HCT116 (cell line): ENCODE measurements around the gene CADPS. TPM values are rescaled to one million over a fixed set of nuclear protein-coding genes. Genes with fewer than 3 reads are reported as not detected.

Source experiments
- ATAC-seq: fragments of 200-7000 bp; cut with Tn5 transposase; 2 replicates; pipeline ENCODE4 v1.9.1; 2020; ENCODE audit warnings: mild to moderate bottlenecking, moderate library complexity
- BruUV-seq: library from RNA; stranded (reverse); fragments of 400-500 nt; replicated peaks from 2 replicates; lab custom pipeline; 2021; lab: Mats Ljungman, UMichigan
- CTCF ChIA-PET: fragments of 300-600 bp; sonication (Branson Sonifier 250); formaldehyde crosslinking; loops from one replicate; lab custom pipeline; 2021; ENCODE audit warnings: antibody characterized with exemption; lab: Charles Lee
- POLR2A ChIA-PET: fragments of 300-600, 350-600 bp; sonication (Branson Sonifier 250); formaldehyde crosslinking; loops from one replicate; lab custom pipeline; 2021; ENCODE audit warnings: antibody characterized with exemption; lab: Charles Lee
- RAD21 ChIA-PET, 2 experiments: fragments of 300-600 bp; sonication (Branson Sonifier 250); formaldehyde crosslinking; loops; one replicate each; lab custom pipeline; 2023; ENCODE audit warnings: low total read pairs in 2 of 2; ENCODE audit not compliant: uncharacterized antibody in 2 of 2, unreplicated experiment in 2 of 2, low non-redundant PET in 1 of 2; lab: Charles Lee
- DNase-seq: peaks from one replicate; pipeline ENCODE4 v3.0.0-alpha.2; 2010; ENCODE audit warnings: low read depth, low spot score
- H2AFZ ChIP-seq: fragments of 200-600 bp; shearing (Covaris generic), sonication (generic); 2 replicates; pipeline ENCODE4 v1.6.1; 2017; ENCODE audit warnings: low read depth, mixed run types, mixed read lengths, antibody characterized with exemption, low read length; ENCODE audit not compliant: poor library complexity, severe bottlenecking
- H3K27ac ChIP-seq: 2 replicates; pipeline ENCODE4 v1.5.1; 2012; ENCODE audit warnings: low read depth, low read length
- H3K27me3 ChIP-seq: fragments of 200-600 bp; sonication (generic); 2 replicates; pipeline ENCODE4 v1.6.1; 2016; ENCODE audit warnings: mixed run types, low read length, mixed read lengths; ENCODE audit not compliant: insufficient read depth
- H3K36me3 ChIP-seq, 2 experiments: fragments of 200-500 bp in 1 of 2; fragments of 200-600 bp in 1 of 2; sonication (Bioruptor generic) in 1 of 2; sonication (generic) in 1 of 2; 2 replicates each; pipeline versions ENCODE4 v1.5.1 to v1.6.1; 2014 to 2016; ENCODE audit warnings: low read length in 2 of 2, inconsistent platforms in 1 of 2, mixed read lengths in 1 of 2, mixed run types in 1 of 2; ENCODE audit not compliant: insufficient read depth in 2 of 2, control insufficient read depth in 1 of 2
- H3K4me1 ChIP-seq, 2 experiments: fragments of 200-600 bp in 1 of 2; sonication (generic) in 1 of 2; 2 replicates each; pipeline versions ENCODE4 v1.5.1 to v1.6.1; 2012 to 2017; ENCODE audit warnings: low read length in 2 of 2, inconsistent platforms in 1 of 2, mild to moderate bottlenecking in 1 of 2, mixed read lengths in 1 of 2, mixed run types in 1 of 2, moderate library complexity in 1 of 2; ENCODE audit not compliant: insufficient read depth in 2 of 2, control insufficient read depth in 1 of 2
- H3K4me2 ChIP-seq: fragments of 200-600 bp; sonication (generic); 2 replicates; pipeline ENCODE4 v1.6.1; 2017; ENCODE audit warnings: mixed run types, low read length, mixed read lengths
- H3K4me3 ChIP-seq, 2 experiments: fragments of 200-600 bp in 1 of 2; sonication (generic) in 1 of 2; replicated peaks in 1 of 2; 2 replicates each; pipeline ENCODE4 v1.5.1; 2011 to 2016; ENCODE audit warnings: low read length in 2 of 2, control low read depth in 1 of 2, low read depth in 1 of 2, mild to moderate bottlenecking in 1 of 2, mixed read lengths in 1 of 2, mixed run types in 1 of 2
- H3K79me2 ChIP-seq: fragments of 200-600 bp; sonication (generic); 2 replicates; pipeline ENCODE4 v1.6.1; 2017; ENCODE audit warnings: mild to moderate bottlenecking, mixed run types, low read length, moderate library complexity, mixed read lengths; ENCODE audit not compliant: insufficient read depth
- H3K9ac ChIP-seq: fragments of 200-600 bp; sonication (generic); 2 replicates; pipeline ENCODE4 v1.6.1; 2016; ENCODE audit warnings: low read length, mixed read lengths
- H3K9me2 ChIP-seq: fragments of 200-600 bp; sonication (generic), shearing (Covaris generic); 2 replicates; pipeline ENCODE4 v1.6.1; 2017; ENCODE audit warnings: mixed run types, mild to moderate bottlenecking, moderate library complexity; ENCODE audit not compliant: insufficient read depth
- H3K9me3 ChIP-seq, 2 experiments: fragments of 200-500 bp in 1 of 2; fragments of 200-600 bp in 1 of 2; sonication (Bioruptor generic) in 1 of 2; sonication (generic) in 1 of 2; 2 replicates each; pipeline ENCODE4 v1.6.1; 2014 to 2017; ENCODE audit warnings: low read length in 2 of 2, mixed read lengths in 2 of 2, inconsistent platforms in 1 of 2, low read depth in 1 of 2, mild to moderate bottlenecking in 1 of 2, mixed run types in 1 of 2, moderate library complexity in 1 of 2; ENCODE audit not compliant: control insufficient read depth in 1 of 2, insufficient read depth in 1 of 2
- H4K20me1 ChIP-seq: fragments of 200-600 bp; sonication (generic), shearing (Covaris generic); 2 replicates; pipeline ENCODE4 v1.6.1; 2017; ENCODE audit warnings: mixed run types, mild to moderate bottlenecking, moderate library complexity; ENCODE audit not compliant: insufficient read depth
- ATF3 ChIP-seq: IDR thresholded peaks from 2 replicates; pipeline ENCODE4 v1.6.1; 2012
- CBX3 ChIP-seq: IDR thresholded peaks from 2 replicates; pipeline ENCODE4 v1.6.1; 2012; ENCODE audit warnings: low read depth
- CEBPB ChIP-seq: IDR thresholded peaks from 2 replicates; pipeline ENCODE4 v1.6.1; 2012; ENCODE audit warnings: low read depth
- CTCF ChIP-seq, 3 experiments: fragments of 200-600 bp in 1 of 3; sonication (generic) in 1 of 3; IDR thresholded peaks in 2 of 3; conservative IDR thresholded peaks in 1 of 3; 2 replicates each; pipeline ENCODE4 v1.5.1; 2012 to 2017; ENCODE audit warnings: low read depth in 2 of 3, low read length in 2 of 3, antibody characterized with exemption in 1 of 3, borderline replicate concordance in 1 of 3, control low read depth in 1 of 3, mild to moderate bottlenecking in 1 of 3, mixed read lengths in 1 of 3, mixed run types in 1 of 3, moderate library complexity in 1 of 3; ENCODE audit not compliant: insufficient read depth in 1 of 3
- EGR1 ChIP-seq: IDR thresholded peaks from 2 replicates; pipeline ENCODE4 v1.6.1; 2012; ENCODE audit warnings: low read depth
- ELF1 ChIP-seq: IDR thresholded peaks from 2 replicates; pipeline ENCODE4 v1.6.1; 2012; ENCODE audit warnings: low read depth, borderline replicate concordance
- EZH2 ChIP-seq: fragments of 200-600 bp; sonication (generic); IDR thresholded peaks from 2 replicates; pipeline ENCODE4 v1.6.1; 2017; ENCODE audit warnings: antibody characterized with exemption, mixed run types
- EZH2phosphoT487 ChIP-seq: fragments of 200-600 bp; IDR thresholded peaks from 2 replicates; pipeline ENCODE4 v1.6.1; 2018; ENCODE audit warnings: antibody characterized with exemption, borderline replicate concordance
- JUND ChIP-seq: IDR thresholded peaks from 2 replicates; pipeline ENCODE4 v1.6.1; 2012
- MAX ChIP-seq: IDR thresholded peaks from 2 replicates; pipeline ENCODE4 v1.6.1; 2012
- POLR2A ChIP-seq: IDR thresholded peaks from 2 replicates; pipeline ENCODE4 v1.7.0; 2011; ENCODE audit warnings: borderline replicate concordance; ENCODE audit not compliant: insufficient read depth, insufficient read length; ENCODE audit errors: extremely low read depth
- POLR2AphosphoS5 ChIP-seq: IDR thresholded peaks from 2 replicates; pipeline ENCODE4 v1.6.1; 2011; ENCODE audit warnings: mild to moderate bottlenecking, low read depth, low read length, moderate library complexity
- RAD21 ChIP-seq: IDR thresholded peaks from 2 replicates; pipeline ENCODE4 v1.6.1; 2012; ENCODE audit warnings: low read depth, mild to moderate bottlenecking
- REST ChIP-seq: IDR thresholded peaks from 2 replicates; pipeline ENCODE4 v1.6.1; 2012; ENCODE audit warnings: low read depth
- SP1 ChIP-seq: IDR thresholded peaks from 2 replicates; pipeline ENCODE4 v1.6.1; 2012; ENCODE audit warnings: low read depth
- SRF ChIP-seq: IDR thresholded peaks from 2 replicates; pipeline ENCODE4 v1.6.1; 2012; ENCODE audit warnings: low read depth
- TCF7L2 ChIP-seq: IDR thresholded peaks from 2 replicates; pipeline ENCODE4 v1.7.0; 2011; ENCODE audit warnings: borderline replicate concordance, inconsistent platforms; ENCODE audit not compliant: insufficient read depth, insufficient read length; ENCODE audit errors: extremely low read depth
- ZFX ChIP-seq: fragments of 450-650 bp; IDR thresholded peaks from 2 replicates; pipeline ENCODE4 v1.6.1; 2017
- ZNF274 ChIP-seq: fragments of 200-500 bp; sonication (Bioruptor generic); IDR thresholded peaks from 2 replicates; pipeline ENCODE4 v1.6.1; 2014; ENCODE audit warnings: mild to moderate bottlenecking, low read depth, low read length, inconsistent platforms
- intact Hi-C: fragments of 100-400 bp; cut with micrococcal nuclease; formaldehyde crosslinking; loops from 2 replicates; pipeline ENCODE4 v1.10.0; 2022
- total RNA-seq: library from RNA; stranded (reverse); gene quantifications from one replicate; pipeline ENCODE4 v1.2.1, GENCODE V29; 2021; ENCODE audit not compliant: unreplicated experiment

CADPS gene
- total RNA-seq, 1 experiment from 2014 or later, result not detected

- Histone ChIP-seq H3K4me1 (no peaks in the 10 kb centered on the region), H3K36me3 (no peaks in the 10 kb centered on the region)
- TF ChIP-seq CTCF (IDR thresholded peaks at IDR 0.05 in 2 of 3, conservative IDR thresholded peaks at IDR 0.05 in 1 of 3; ENCODE audit: borderline replicate concordance in 1 of 3, insufficient read depth in 1 of 3, low read depth in 2 of 3, low read length in 2 of 3) (no peak), CEBPB (no peak), ELF1 (no peak), EZH2phosphoT487 (no peak), ZNF274 (no peak), CBX3 (no peak), SP1 (no peak), EGR1 (no peak), REST (no peak), JUND (no peak), MAX (no peak), RAD21 (no peak), EZH2 (no peak), ATF3 (no peak), ZFX (no peak), SRF (no peak), POLR2AphosphoS5 (no peak), POLR2A (no peak), TCF7L2 (no peak)
- TF ChIP-seq, all 23 proteins: peak for 0
- no peak overlapping the region for H3K9ac ChIP-seq
- no peak overlapping the region for H3K4me2 ChIP-seq
- no peak overlapping the region for H2AFZ ChIP-seq
- DNase-seq, result no peak
- H4K20me1 ChIP-seq, result no peaks in the 10 kb centered on the region
- ATAC-seq, result no peak
- ChIA-PET RAD21 (no interaction called here), CTCF (no interaction called here), POLR2A (no interaction called here)
- H3K79me2 ChIP-seq, result no peaks in the 10 kb centered on the region
- no peak overlapping the region for H3K27ac ChIP-seq
- intact Hi-C loops, result no loop called here
- H3K9me3 ChIP-seq, result no peaks in the 10 kb centered on the region
- no peak overlapping the region for H3K4me3 ChIP-seq
- BruUV-seq, result no TSS peak
- H3K27me3 ChIP-seq, result peaks cover 17% of the 10 kb centered on the region
- H3K9me2 ChIP-seq, result no peaks in the 10 kb centered on the region
Measured at GRCh38 chr3:62676689-62677271, 198.4 kb downstream of the CADPS start.
